ENCODE measurements around the gene CTSS.

DNA sequence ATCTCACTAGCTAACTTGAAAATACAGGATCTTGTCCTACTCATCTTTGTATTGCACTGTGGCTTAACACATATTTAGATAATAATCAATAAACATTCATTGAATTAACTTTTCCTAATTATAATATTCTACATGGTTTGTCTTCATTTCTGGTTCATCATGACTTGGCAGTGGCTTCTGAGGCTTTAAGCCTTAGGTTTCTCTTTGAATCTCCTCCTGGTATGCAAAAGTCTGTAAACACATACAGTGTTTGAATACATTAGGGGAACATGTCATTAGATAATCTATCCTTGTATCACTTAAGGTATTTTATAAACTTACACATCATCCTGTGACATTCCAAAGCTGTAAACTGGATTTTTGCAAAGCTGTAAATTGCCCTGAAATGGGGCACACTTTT lies 21.9 kb upstream of the CTSS start:
- TF ChIP-seq, protein P1, sequence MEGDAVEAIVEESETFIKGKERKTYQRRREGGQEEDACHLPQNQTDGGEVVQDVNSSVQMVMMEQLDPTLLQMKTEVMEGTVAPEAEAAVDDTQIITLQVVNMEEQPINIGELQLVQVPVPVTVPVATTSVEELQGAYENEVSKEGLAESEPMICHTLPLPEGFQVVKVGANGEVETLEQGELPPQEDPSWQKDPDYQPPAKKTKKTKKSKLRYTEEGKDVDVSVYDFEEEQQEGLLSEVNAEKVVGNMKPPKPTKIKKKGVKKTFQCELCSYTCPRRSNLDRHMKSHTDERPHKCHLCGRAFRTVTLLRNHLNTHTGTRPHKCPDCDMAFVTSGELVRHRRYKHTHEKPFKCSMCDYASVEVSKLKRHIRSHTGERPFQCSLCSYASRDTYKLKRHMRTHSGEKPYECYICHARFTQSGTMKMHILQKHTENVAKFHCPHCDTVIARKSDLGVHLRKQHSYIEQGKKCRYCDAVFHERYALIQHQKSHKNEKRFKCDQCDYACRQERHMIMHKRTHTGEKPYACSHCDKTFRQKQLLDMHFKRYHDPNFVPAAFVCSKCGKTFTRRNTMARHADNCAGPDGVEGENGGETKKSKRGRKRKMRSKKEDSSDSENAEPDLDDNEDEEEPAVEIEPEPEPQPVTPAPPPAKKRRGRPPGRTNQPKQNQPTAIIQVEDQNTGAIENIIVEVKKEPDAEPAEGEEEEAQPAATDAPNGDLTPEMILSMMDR (conservative IDR thresholded peaks at IDR 0.05; ENCODE audit: low read depth, low read length) = no peak
- no peak for TF ChIP-seq EZH2 (IDR thresholded peaks at IDR 0.05; ENCODE audit: low read length, unreplicated experiment)
- TF ChIP-seq EZH2phosphoT487 (IDR thresholded peaks at IDR 0.05; ENCODE audit: borderline replicate concordance, low read length) = no peak

Data from PC-3 (cell line).